ENCODE measurements around the gene CLPSL1. TPM values are rescaled to one million over a fixed set of nuclear protein-coding genes. Genes with fewer than 3 reads are reported as not detected.

Gene CLPSL1
- total and polyA plus RNA-seq, 2 donors (not counting 1 experiment from before 2014, with no cell fraction given), result not detected

GRCh38 chr6:35784200-35784599, 3.4 kb downstream of the CLPSL1 start:
- no peak for TF ChIP-seq CTCF (IDR thresholded peaks at IDR 0.05)
- TF ChIP-seq EZH2 (IDR thresholded peaks at IDR 0.05; ENCODE audit: borderline replicate concordance, insufficient read depth, low read depth, low read length, poor library complexity, severe bottlenecking), result no peak
- Mint-ChIP-seq H3K9me3 (ENCODE audit: insufficient read depth) (no peaks in the 10 kb centered on the region), H3K27ac (no peak overlapping the region), H3K4me1 (no peaks in the 10 kb centered on the region), H3K4me3 (no peak overlapping the region), H3K27me3 (peaks cover 52% of the 10 kb centered on the region)
- no peak overlapping the region for H3K27ac ChIP-seq (ENCODE audit: low read length in 2 of 2)
- no peaks in the 10 kb centered on the region for H3K36me3 ChIP-seq (replicated peaks in 1 of 2; ENCODE audit: control extremely low read depth in 1 of 2, control insufficient read depth in 1 of 2, extremely low read depth in 1 of 2, insufficient read depth in 2 of 2, low read length in 1 of 2)
- intact Hi-C loops (cut with micrococcal nuclease), result no loop called here
- H3K9ac ChIP-seq (ENCODE audit: low read length), result no peak overlapping the region
- ATAC-seq (ENCODE audit: low read depth) (no peak), DNase-seq (no peak)
- no peaks in the 10 kb centered on the region for H4K20me1 ChIP-seq (ENCODE audit: control insufficient read depth, insufficient read depth, low read length, poor library complexity, severe bottlenecking)
- H3K79me2 ChIP-seq (ENCODE audit: control insufficient read depth, insufficient read depth, low read length), result no peaks in the 10 kb centered on the region
- H3K4me3 ChIP-seq (ENCODE audit: control extremely low read depth in 1 of 5, extremely low read depth in 1 of 5, insufficient read depth in 1 of 5, low read depth in 2 of 5, low read length in 4 of 5), result no peak overlapping the region
- no peak overlapping the region for H3K4me2 ChIP-seq (replicated peaks; ENCODE audit: low read depth, low read length, poor library complexity, severe bottlenecking)
- H3K9me3 ChIP-seq (ENCODE audit: control extremely low read depth in 1 of 3, control insufficient read depth in 2 of 3, insufficient read depth in 1 of 3, low read length in 2 of 3), result peaks cover 0 to 12% (median 0%) of the 10 kb centered on the region in 3 donors
- peaks cover 0 to 23% (median 14%) of the 10 kb centered on the region in 4 experiments for H3K27me3 ChIP-seq (replicated peaks in 1 of 4; ENCODE audit: control extremely low read depth in 1 of 4, control insufficient read depth in 3 of 4, insufficient read depth in 4 of 4, low read length in 3 of 4)
- H3K4me1 ChIP-seq (ENCODE audit: control insufficient read depth in 2 of 2, insufficient read depth in 2 of 2, low read length in 2 of 2), result peaks cover 0 to 4% of the 10 kb centered on the region in 2 donors
- 86% methylated on average over 1 of the region's 2 CpGs for WGBS (ENCODE audit: insufficient coverage)
- ChIA-PET POLR2A (no interaction called here), CTCF (interaction anchor here (0.7 kb wide), 1 partner anchor 337 kb away, joined by 6 read pairs; no protein-coding TSS in a partner anchor)
- no peak overlapping the region for H2AFZ ChIP-seq (ENCODE audit: insufficient read depth, low read depth, low read length, poor library complexity, severe bottlenecking)

GRCh38 chr6:35786272-35786671, 5.5 kb downstream of the CLPSL1 start:
- Histone ChIP-seq H3K36me3 (replicated peaks in 1 of 2; ENCODE audit: control extremely low read depth in 1 of 2, control insufficient read depth in 1 of 2, extremely low read depth in 1 of 2, insufficient read depth in 2 of 2, low read length in 1 of 2) (no peaks in the 10 kb centered on the region), H3K4me1 (ENCODE audit: control insufficient read depth in 2 of 2, insufficient read depth in 2 of 2, low read length in 2 of 2) (peaks cover 0 to 4% of the 10 kb centered on the region in 2 donors), H4K20me1 (ENCODE audit: control insufficient read depth, insufficient read depth, low read length, poor library complexity, severe bottlenecking) (no peaks in the 10 kb centered on the region), H3K4me2 (replicated peaks; ENCODE audit: low read depth, low read length, poor library complexity, severe bottlenecking) (no peak overlapping the region), H3K4me3 (ENCODE audit: control extremely low read depth in 1 of 5, extremely low read depth in 1 of 5, insufficient read depth in 1 of 5, low read depth in 2 of 5, low read length in 4 of 5) (no peak overlapping the region), H3K27ac (ENCODE audit: low read length in 2 of 2) (no peak overlapping the region), H3K9ac (ENCODE audit: low read length) (no peak overlapping the region), H3K9me3 (ENCODE audit: control extremely low read depth in 1 of 3, control insufficient read depth in 2 of 3, insufficient read depth in 1 of 3, low read length in 2 of 3) (peaks cover 0 to 12% (median 0%) of the 10 kb centered on the region in 3 donors), H3K79me2 (ENCODE audit: control insufficient read depth, insufficient read depth, low read length) (no peaks in the 10 kb centered on the region), H2AFZ (ENCODE audit: insufficient read depth, low read depth, low read length, poor library complexity, severe bottlenecking) (no peak overlapping the region), H3K27me3 (replicated peaks in 1 of 4; ENCODE audit: control extremely low read depth in 1 of 4, control insufficient read depth in 3 of 4, insufficient read depth in 4 of 4, low read length in 3 of 4) (peaks cover 0 to 20% (median 14%) of the 10 kb centered on the region in 4 experiments)
- H3K9me3 Mint-ChIP-seq (ENCODE audit: insufficient read depth), result no peaks in the 10 kb centered on the region
- TF ChIP-seq CTCF (IDR thresholded peaks at IDR 0.05), result no peak
- no peak for TF ChIP-seq EZH2 (IDR thresholded peaks at IDR 0.05; ENCODE audit: borderline replicate concordance, insufficient read depth, low read depth, low read length, poor library complexity, severe bottlenecking)
- H3K27me3 Mint-ChIP-seq, result peaks cover 58% of the 10 kb centered on the region
- WGBS (ENCODE audit: insufficient coverage), result 100% methylated on average over 2 of the region's 2 CpGs
- intact Hi-C loops (cut with micrococcal nuclease), result no loop called here
- no peak overlapping the region for H3K4me3 Mint-ChIP-seq
- H3K27ac Mint-ChIP-seq, result no peak overlapping the region
- H3K4me1 Mint-ChIP-seq, result no peaks in the 10 kb centered on the region
- ChIA-PET POLR2A (no interaction called here), CTCF (interaction anchor here (1.1 kb wide), 1 partner anchor 262 kb away, joined by 3 read pairs; no protein-coding TSS in a partner anchor)
- DNase-seq (no peak), ATAC-seq (ENCODE audit: low read depth) (no peak)
